CD4-positive, alpha-beta T cell treated with Interferon alpha-2 for 1 hour (primary cell): ENCODE measurements around the gene EED.
A peak's percentile ranks its signal among the peaks of the same experiment; 100 is the strongest.

Source experiments
- DNase-seq, 2 donors: peaks; one replicate each; pipeline ENCODE4 v3.0.0-alpha.2; 2020 to 2022

EED gene

DNA sequence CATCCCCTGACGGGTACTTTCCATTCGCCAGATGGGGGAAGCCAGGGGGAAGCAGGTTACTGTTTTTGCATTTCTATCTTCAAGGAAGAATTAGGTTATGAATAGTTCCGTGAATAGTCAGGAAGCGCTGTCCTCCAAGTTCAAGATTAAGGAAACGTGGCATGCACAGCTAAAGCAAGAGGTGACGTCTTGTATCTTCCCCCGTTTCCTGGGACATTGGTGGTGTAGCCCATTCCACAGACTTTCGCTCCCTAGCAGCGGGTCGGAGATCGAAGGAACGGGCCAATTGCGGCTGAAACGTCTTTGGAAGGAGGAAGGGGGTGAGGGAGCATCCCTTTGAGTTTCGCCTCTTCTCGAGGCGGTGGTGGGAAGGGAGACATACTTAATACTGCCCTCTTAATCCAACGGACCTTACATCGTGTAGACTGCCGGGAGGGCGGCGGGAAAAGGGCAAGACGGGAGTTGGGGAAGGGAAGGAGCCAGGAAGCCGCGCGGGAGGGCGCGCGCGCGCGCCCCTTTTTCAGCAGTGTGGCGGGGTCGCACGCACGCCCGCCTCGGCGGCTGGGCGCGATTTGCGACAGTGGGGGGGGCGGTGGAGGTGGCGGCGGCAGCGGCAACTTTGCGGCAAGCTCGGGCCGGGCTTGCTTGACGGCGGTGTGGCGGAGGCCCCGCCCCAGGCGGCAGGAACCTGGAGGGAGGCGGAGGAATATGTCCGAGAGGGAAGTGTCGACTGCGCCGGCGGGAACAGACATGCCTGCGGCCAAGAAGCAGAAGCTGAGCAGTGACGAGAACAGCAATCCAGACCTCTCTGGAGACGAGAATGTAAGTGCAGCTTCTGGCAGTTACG is at the start of gene EED:
Gene EED, plus strand, starts transcription at position 232 of the 847 bp plus-strand sequence. Its CDS starts 477 bp downstream, at position 709.
- DNase-seq = peak; percentile 94 to 95

DNA sequence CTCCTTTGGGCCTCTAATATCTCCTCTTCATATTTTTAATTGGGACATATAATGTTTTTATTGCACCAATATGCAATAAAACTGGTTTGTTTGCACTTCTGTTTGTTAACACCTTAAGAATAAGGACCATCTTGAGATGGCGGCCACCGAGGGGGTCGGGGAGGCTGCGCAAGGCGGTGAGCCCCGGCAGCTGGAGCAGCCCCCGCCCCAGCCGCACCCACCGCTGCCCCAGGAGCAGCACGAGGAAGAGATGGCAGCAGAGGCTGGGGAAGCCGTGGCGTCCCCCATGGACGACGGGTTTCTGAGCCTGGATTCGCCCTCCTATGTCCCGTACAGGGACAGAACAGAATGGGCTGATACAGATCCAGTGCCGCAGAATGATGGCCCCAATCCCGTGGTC is 49.6 kb upstream of the EED start:
- DNase-seq = no peak

DNA sequence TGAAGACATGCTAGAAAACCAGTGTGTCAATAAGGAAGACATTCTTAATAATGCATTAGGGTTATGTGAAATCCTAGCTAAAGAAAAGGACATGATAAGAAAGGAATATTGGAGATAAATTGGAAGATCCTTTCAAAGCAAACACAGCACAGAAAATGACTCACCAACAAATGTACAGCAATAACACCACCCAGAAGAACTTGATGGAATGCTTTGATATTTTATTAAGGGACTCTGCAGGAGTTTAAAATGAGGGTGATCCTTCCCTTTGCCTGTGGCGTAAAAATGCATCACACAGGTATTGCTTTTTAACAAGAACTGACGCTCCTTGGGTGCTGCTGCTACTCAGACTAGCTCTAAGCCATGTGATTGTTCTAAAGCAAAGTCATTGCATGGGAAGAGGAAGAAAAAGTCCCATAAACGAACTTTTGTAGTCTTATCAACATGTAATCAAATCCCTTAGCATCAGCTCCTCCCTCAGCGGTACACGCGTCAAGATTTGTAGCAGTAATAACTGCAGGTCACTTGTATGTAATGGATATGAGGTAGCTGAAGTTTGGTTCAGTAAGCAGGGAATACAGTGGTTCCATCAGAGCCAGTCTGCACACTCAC is 48.4 kb upstream of the EED start:
- no peak for DNase-seq

DNA sequence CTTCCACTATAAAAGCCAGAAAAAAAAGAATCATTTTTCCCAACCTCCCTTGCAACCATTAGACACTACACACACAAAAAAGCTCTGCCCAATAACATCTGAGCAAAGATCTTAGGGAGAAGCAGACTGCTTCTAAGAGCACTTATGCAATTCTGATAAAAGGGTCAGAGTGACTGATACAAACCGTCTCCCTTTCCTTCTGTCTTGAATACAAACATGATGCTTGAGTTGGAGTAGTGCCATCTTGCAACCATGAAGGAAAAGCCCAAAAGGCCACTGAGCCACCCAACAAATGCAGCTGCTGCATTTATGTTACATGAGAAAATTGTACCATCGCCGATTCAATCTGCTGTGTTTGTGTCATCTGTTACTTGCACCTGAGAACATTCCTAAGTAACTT is 47.6 kb upstream of the EED start:
- DNase-seq = no peak

DNA sequence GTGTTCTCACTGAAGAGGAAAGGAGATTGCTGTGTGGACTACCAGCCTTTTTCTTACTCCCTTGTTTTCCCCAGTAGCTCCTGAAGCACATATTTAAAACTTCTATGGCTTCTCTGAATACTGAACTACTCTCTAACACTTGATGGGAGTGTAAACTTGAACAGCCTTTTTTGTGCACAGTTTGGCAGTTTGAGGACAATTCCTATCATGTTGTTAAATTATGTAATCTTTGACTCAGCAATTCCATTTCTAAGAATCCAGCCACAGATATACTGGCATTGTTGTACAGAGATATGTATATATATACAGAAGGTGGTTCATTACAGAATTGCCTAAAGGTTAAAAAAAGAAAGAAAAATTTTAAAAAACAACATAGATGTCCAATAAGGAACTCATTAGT is 47.1 kb upstream of the EED start:
- no peak for DNase-seq

DNA sequence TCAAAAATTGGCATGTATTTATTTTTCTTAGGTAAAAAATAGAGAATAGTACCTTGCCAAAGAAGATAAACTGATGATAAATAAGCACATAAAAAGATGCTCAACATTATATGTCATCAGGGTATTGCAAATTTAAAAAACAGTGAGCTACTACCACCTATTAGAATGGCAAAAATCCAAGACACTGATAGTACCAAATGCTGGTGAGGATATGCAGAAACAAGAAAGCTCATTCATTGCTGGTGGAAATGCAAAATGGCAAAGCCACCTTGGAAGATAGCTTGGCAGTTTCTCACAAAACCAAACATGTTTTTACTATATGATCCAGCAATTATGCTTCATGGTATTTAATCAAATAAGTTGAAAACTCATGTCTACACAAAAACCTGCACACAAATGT is 46.4 kb upstream of the EED start:
- no peak for DNase-seq

DNA sequence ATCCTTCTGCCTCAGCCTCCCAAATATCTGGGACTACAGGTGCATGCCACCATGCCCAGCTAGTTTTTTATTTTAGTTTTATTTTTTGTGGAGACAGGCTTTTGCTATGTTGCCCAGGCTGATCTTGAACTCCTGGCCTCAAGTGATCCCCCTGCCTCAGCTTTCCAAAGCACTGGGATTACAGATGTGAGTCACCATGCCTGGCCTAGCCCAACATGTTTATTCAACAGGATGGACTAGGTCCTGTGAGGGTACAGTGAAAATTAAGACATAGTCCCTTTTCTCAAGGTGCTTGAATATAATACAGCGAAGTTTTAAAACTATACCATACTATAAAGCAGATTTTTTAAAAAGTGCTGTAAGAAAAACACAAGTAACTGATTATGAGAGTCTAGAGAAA is 45.2 kb upstream of the EED start:
- DNase-seq = no peak

- no peak for DNase-seq
Measured at GRCh38 chr11:86201371-86201884, 43.1 kb upstream of the EED start.

DNA sequence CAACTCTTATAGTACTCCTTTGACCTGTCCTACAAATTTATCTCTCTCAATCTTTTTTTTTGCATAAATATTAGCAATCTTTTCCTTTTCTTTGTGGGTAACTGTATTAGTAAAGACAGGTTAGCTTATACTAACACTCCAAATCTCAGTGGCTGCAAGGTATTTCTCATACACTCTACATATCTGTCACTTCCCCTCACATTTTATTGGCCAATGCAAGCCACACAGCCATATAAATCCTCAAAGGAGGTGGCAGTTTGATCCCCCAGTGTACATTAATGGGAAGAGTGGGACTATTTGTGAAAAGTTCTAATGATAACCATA is 42.6 kb upstream of the EED start:
- peak in 1 of 2 donors; percentile 21 for DNase-seq

GRCh38 chr11:86204356-86204755 is 40.2 kb upstream of the EED start:
- no peak for DNase-seq

GRCh38 chr11:86205421-86206336 is 38.9 kb upstream of the EED start:
- peak in 1 of 2 donors; percentile 5 for DNase-seq

- DNase-seq = no peak
Measured at GRCh38 chr11:86206337-86206695, 38.2 kb upstream of the EED start.

GRCh38 chr11:86207413-86207812 is 37.1 kb upstream of the EED start:
- no peak for DNase-seq

- DNase-seq = no peak
Measured at GRCh38 chr11:86208572-86208971, 36.0 kb upstream of the EED start.

GRCh38 chr11:86209806-86210657 is 34.5 kb upstream of the EED start:
- DNase-seq = no peak

GRCh38 chr11:86210898-86211297 is 33.7 kb upstream of the EED start:
- no peak for DNase-seq

GRCh38 chr11:86211619-86212018 is 32.9 kb upstream of the EED start:
- DNase-seq = no peak

DNA sequence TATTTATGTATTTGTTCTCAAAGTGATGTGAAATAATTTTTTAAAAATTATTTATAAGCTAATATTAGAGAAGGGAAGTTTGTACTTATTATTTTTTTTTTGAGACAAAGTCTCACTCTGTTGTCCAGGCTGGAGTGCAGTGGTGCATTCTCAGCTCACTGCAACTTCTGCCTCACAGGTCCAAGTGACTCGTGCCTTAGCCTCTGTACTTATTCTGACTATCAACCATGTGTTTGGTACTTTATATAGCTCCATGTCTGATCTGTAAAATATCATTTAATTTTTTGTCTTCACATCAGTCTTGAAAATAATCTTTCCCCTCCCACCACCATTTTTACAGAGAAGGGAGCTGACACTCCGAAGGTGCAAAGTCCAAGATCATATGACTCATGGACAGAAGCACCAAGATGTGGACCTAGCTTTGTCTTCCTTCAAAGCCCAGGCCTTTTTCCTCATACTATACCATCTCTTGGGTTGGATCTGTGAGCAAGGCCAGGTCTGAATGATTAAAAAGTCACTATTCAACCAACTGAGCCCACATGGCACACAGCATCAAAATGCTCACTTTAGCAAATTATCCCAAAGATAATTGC is 32.4 kb upstream of the EED start:
- no peak for DNase-seq

- DNase-seq = peak; percentile 16 to 33
Measured at GRCh38 chr11:86214710-86215109, 29.8 kb upstream of the EED start.

DNA sequence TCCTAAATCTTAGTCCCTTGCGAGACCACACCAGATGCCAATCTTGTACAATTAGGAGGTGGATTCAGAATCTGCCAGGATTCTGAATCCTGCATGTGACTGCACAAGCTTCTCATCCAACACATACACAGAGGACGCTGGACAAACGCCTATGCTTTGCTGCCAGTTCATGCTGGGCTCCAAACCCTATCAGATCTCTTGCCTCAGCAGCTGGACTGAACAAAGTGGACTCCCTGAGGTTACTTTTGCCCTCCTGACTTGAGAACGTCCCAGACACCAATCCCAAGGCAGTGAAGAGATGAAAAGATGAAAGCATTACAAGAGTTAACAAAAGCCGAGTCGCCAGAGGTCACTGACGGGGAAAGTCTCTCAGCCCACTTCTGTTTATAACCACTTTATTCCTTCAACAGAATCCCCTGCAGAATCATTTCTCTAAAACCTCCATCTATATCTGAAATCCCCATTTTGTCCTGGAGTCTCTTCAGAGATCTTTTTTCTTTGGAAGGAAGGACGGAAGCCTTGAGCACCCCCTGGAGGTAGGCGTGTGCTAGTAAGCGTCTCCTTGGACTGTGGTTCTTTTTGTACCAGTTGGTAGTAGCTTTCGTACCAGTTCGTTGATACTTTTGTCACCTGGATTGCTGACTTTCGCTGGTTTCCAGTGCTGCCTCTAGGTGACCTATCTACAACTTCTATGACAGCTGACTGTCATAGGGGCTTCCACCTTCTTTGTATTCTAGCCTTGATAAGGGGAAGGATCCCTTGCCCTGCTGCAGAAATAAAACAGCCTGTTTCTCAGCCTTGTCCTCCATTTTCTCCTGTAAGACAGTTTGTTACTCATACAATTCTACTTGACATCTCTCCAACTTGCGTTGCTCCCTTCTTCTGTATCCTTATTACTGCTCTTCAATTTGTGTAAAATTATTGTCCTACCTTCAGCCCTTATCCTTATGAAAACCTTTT is 26.1 kb upstream of the EED start:
- peak; percentile 59 to 72 for DNase-seq
